DOHH2 (cell line): Measurements from ENCODE around the gene KIRREL3.

ENCODE experiments used
- H3F3A ChIP-seq: fragments of 200-600 bp; sonication (generic), shearing (Covaris generic); 2 replicates; pipeline ENCODE4 v1.6.0; 2016; ENCODE audit warnings: antibody characterized with exemption, mild to moderate bottlenecking; ENCODE audit not compliant: control insufficient read depth, insufficient read depth
- H3K27ac ChIP-seq: fragments of 200-600 bp; sonication (generic); 2 replicates; pipeline ENCODE4 v1.5.1; 2014; ENCODE audit warnings: low read depth, mild to moderate bottlenecking, low read length, moderate library complexity
- H3K27me3 ChIP-seq: fragments of 200-600 bp; sonication (generic); 2 replicates; pipeline ENCODE4 v1.6.1; 2014; ENCODE audit warnings: mild to moderate bottlenecking, low read length, mixed read lengths; ENCODE audit not compliant: control insufficient read depth
- H3K36me3 ChIP-seq: fragments of 200-600 bp; sonication (generic); 2 replicates; pipeline ENCODE4 v1.6.1; 2014; ENCODE audit warnings: mild to moderate bottlenecking, low read length, moderate library complexity, mixed read lengths; ENCODE audit not compliant: control insufficient read depth
- H3K4me1 ChIP-seq: fragments of 200-600 bp; sonication (generic); 2 replicates; pipeline ENCODE4 v1.6.1; 2014; ENCODE audit warnings: mild to moderate bottlenecking, low read length, mixed read lengths; ENCODE audit not compliant: control insufficient read depth
- H3K4me2 ChIP-seq: fragments of 200-600 bp; sonication (generic); 2 replicates; pipeline ENCODE4 v1.6.0; 2014; ENCODE audit warnings: mild to moderate bottlenecking, low read length, moderate library complexity
- H3K4me3 ChIP-seq: fragments of 200-600 bp; sonication (generic); 2 replicates; pipeline ENCODE4 v1.5.1; 2014; ENCODE audit warnings: mild to moderate bottlenecking, low read length, mixed read lengths
- H3K79me2 ChIP-seq: fragments of 200-600 bp; sonication (generic); 2 replicates; pipeline ENCODE4 v1.6.1; 2014; ENCODE audit warnings: mild to moderate bottlenecking, low read length, mixed read lengths; ENCODE audit not compliant: control insufficient read depth
- H3K9me2 ChIP-seq: fragments of 200-600 bp; sonication (generic); replicated peaks from 2 replicates; pipeline ENCODE4 v1.6.1; 2014; ENCODE audit warnings: mild to moderate bottlenecking, low read length, mixed read lengths; ENCODE audit not compliant: control insufficient read depth
- H3K9me3 ChIP-seq: fragments of 200-600 bp; sonication (generic); 2 replicates; pipeline ENCODE4 v1.6.1; 2014; ENCODE audit warnings: antibody characterized with exemption, low read length, mixed read lengths; ENCODE audit not compliant: control insufficient read depth, insufficient read depth
- H4K20me1 ChIP-seq: fragments of 200-600 bp; sonication (generic); 2 replicates; pipeline ENCODE4 v1.6.0; 2014; ENCODE audit warnings: low read depth, mild to moderate bottlenecking, antibody characterized with exemption, low read length, moderate library complexity; ENCODE audit not compliant: control insufficient read depth, insufficient read depth
- CTCF ChIP-seq: fragments of 200-600 bp; sonication (generic); IDR thresholded peaks from one replicate; pipeline ENCODE4 v1.5.1; 2014; ENCODE audit warnings: antibody characterized with exemption, mild to moderate bottlenecking, low read depth, low read length; ENCODE audit not compliant: poor library complexity, severe bottlenecking
- EZH2phosphoT487 ChIP-seq: fragments of 200-600 bp; sonication (generic); IDR thresholded peaks from 2 replicates; pipeline ENCODE4 v1.6.1; 2017; ENCODE audit warnings: borderline replicate concordance, mild to moderate bottlenecking, antibody characterized with exemption, low read length, moderate library complexity, mixed read lengths

KIRREL3 gene

DNA sequence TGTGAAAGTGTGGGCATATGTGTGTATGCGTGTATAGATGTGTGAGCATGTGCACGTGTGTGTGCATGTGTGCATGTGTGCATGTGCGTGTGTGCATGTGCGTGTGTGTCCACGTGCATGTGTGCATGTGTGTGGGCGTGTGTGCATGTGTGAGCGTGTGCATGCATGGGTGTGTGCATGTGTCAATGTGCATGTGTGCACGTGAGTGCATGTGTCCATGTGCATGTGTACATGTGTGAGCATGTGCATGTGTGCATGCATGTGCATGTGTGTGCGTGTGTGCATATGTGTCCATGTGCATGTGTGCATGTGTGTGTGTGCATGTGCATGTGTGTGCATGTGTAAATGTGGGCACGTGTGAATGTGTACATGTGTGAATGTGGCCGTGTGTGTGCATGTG is 549.8 kb downstream of the KIRREL3 start:
- Histone ChIP-seq H3K27ac (no peak overlapping the region), H3K36me3 (no peaks in the 10 kb centered on the region), H3K9me3 (peaks cover 20% of the 10 kb centered on the region; the same call in 1 of the 2 replicates), H4K20me1 (no peaks in the 10 kb centered on the region), H3K4me3 (no peak overlapping the region), H3K79me2 (no peaks in the 10 kb centered on the region), H3K4me2 (no peak overlapping the region), H3K27me3 (no peaks in the 10 kb centered on the region), H3F3A (peaks cover 15% of the 10 kb centered on the region), H3K9me2 (no peaks in the 10 kb centered on the region), H3K4me1 (no peaks in the 10 kb centered on the region)
- TF ChIP-seq EZH2phosphoT487: no peak
- no peak for TF ChIP-seq CTCF

- no peaks in the 10 kb centered on the region for H4K20me1 ChIP-seq
- TF ChIP-seq EZH2phosphoT487 (no peak), CTCF (no peak)
- peaks cover 15% of the 10 kb centered on the region for H3F3A ChIP-seq
- no peaks in the 10 kb centered on the region for H3K4me1 ChIP-seq
- no peak overlapping the region for H3K4me2 ChIP-seq
- H3K79me2 ChIP-seq: no peaks in the 10 kb centered on the region
- H3K27ac ChIP-seq: no peak overlapping the region
- peaks cover 20% of the 10 kb centered on the region; the same call in 1 of the 2 replicates for H3K9me3 ChIP-seq
- no peaks in the 10 kb centered on the region for H3K27me3 ChIP-seq
- no peaks in the 10 kb centered on the region for H3K36me3 ChIP-seq
- no peaks in the 10 kb centered on the region for H3K9me2 ChIP-seq
- no peak overlapping the region for H3K4me3 ChIP-seq
These were observed 550.4 kb downstream of the KIRREL3 start for GRCh38 chr11:126450198-126450597.

DNA sequence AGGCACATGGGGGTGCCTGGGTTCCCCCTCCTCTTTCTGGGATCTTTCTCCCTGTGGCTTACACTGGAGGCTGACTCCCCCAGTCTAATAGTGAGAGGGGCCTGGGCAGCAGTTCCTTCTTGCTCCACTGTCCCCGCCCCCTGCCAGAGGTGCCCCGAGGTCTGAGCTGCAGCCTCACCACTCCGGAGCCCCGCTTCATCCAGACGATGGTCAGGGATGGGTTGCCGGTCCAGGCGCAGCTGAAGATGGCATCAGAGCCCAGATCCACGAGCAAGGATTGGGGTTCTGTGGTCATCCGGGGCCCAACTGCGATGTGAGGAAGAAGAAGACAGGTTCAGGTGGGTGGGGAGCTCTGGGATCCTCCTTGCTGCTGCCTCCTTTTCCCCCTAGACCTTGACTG is 554.0 kb downstream of the KIRREL3 start:
- Histone ChIP-seq H3F3A (peaks cover 15% of the 10 kb centered on the region), H3K27me3 (peaks cover 10% of the 10 kb centered on the region; the same call in 1 of the 2 replicates), H3K4me3 (no peak overlapping the region), H4K20me1 (no peaks in the 10 kb centered on the region), H3K9me3 (peaks cover 20% of the 10 kb centered on the region; the same call in 1 of the 2 replicates), H3K4me1 (no peaks in the 10 kb centered on the region), H3K36me3 (no peaks in the 10 kb centered on the region), H3K4me2 (no peak overlapping the region), H3K79me2 (no peaks in the 10 kb centered on the region), H3K27ac (no peak overlapping the region), H3K9me2 (no peaks in the 10 kb centered on the region)
- TF ChIP-seq EZH2phosphoT487: no peak
- no peak for TF ChIP-seq CTCF
